ENCODE measurements around the gene DENND1A. TPM values are rescaled to one million over a fixed set of nuclear protein-coding genes. Genes with fewer than 3 reads are reported as not detected.

Gene DENND1A
- total RNA-seq, 1 donor from 2014 or later: 48.1 TPM

DNA sequence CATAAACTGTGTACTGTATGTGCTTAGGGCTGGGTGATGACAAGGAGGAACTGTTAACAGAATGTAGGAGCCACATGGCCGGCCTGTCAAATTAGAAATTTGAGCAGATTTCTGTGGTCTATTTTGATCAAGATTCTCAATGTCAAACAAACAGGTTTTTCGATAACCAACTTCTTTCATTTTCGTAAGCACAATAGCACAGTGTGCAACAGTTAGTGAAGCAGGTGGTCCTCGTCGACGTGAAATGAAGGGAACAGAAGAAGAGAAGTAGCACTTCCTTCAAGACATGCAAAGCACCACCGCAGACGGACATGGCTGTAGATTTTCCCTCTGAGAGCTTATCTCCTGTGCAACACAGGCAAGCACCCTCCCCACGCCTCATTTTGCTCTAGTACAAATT, 321.8 kb downstream of the DENND1A start:
- Histone ChIP-seq H3F3A (ENCODE audit: low read depth) (no peaks in the 10 kb centered on the region), H2AFZ (replicated peaks) (no peak overlapping the region), H3K27ac (no peak overlapping the region), H3K9me3 (ENCODE audit: low read depth) (no peaks in the 10 kb centered on the region), H3K27me3 (no peaks in the 10 kb centered on the region), H3K4me1 (peaks cover 6% of the 10 kb centered on the region), H3K9ac (no peak overlapping the region), H3K4me2 (no peak overlapping the region), H3K36me3 (no peaks in the 10 kb centered on the region), H3K79me2 (ENCODE audit: low read depth) (no peaks in the 10 kb centered on the region), H4K20me1 (ENCODE audit: low read depth) (no peaks in the 10 kb centered on the region), H3K4me3 (no peak overlapping the region)
- H3K27ac Mint-ChIP-seq: no peak overlapping the region
- no peaks in the 10 kb centered on the region for H3K27me3 Mint-ChIP-seq (ENCODE audit: insufficient read depth, low read depth)
- no peaks in the 10 kb centered on the region for H3K9me3 Mint-ChIP-seq
- DNase-seq (ENCODE audit: low spot score): no peak
- TF ChIP-seq CTCF (IDR thresholded peaks at IDR 0.05) (no peak), EZH2phosphoT487 (IDR thresholded peaks at IDR 0.05) (no peak), EZH2 (IDR thresholded peaks at IDR 0.05) (no peak)
- H3K4me3 Mint-ChIP-seq: no peak overlapping the region
- peaks cover 5% of the 10 kb centered on the region for H3K4me1 Mint-ChIP-seq
- H3K36me3 Mint-ChIP-seq: no peaks in the 10 kb centered on the region

DNA sequence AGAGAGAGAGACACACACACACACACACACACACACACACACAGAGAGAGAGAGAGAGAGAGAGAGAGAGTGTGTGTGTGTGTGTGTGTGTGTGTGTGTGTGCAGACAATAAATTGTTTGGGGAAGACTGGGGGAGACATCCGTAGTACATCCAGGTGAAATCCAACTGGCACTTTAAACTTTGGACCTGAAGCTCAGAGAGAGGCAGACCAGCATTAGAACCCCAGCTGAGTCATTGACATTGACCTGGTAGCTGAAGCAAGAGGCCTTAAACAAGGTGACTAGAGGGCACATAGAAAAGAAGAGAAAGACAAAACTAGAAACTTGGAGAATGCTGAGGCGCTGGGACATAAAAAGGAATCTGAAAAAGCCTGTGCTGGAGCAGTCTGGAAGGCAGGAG, 322.4 kb downstream of the DENND1A start:
- Mint-ChIP-seq H3K4me3 (no peak overlapping the region), H3K9me3 (no peaks in the 10 kb centered on the region), H3K4me1 (peaks cover 5% of the 10 kb centered on the region), H3K27ac (no peak overlapping the region), H3K27me3 (ENCODE audit: insufficient read depth, low read depth) (no peaks in the 10 kb centered on the region), H3K36me3 (no peaks in the 10 kb centered on the region)
- Histone ChIP-seq H2AFZ (replicated peaks) (no peak overlapping the region), H3K27ac (no peak overlapping the region), H3K36me3 (no peaks in the 10 kb centered on the region), H3K4me1 (peaks cover 6% of the 10 kb centered on the region), H4K20me1 (ENCODE audit: low read depth) (no peaks in the 10 kb centered on the region), H3K4me2 (no peak overlapping the region), H3K79me2 (ENCODE audit: low read depth) (no peaks in the 10 kb centered on the region), H3K4me3 (no peak overlapping the region), H3F3A (ENCODE audit: low read depth) (no peaks in the 10 kb centered on the region), H3K9me3 (ENCODE audit: low read depth) (no peaks in the 10 kb centered on the region), H3K9ac (no peak overlapping the region), H3K27me3 (no peaks in the 10 kb centered on the region)
- TF ChIP-seq EZH2phosphoT487 (IDR thresholded peaks at IDR 0.05) (no peak), CTCF (IDR thresholded peaks at IDR 0.05) (no peak), EZH2 (IDR thresholded peaks at IDR 0.05) (no peak)
- no peak for DNase-seq (ENCODE audit: low spot score)

- Mint-ChIP-seq H3K36me3 (no peaks in the 10 kb centered on the region), H3K4me1 (peaks cover 5% of the 10 kb centered on the region), H3K27ac (no peak overlapping the region), H3K27me3 (ENCODE audit: insufficient read depth, low read depth) (peaks cover 3% of the 10 kb centered on the region), H3K4me3 (no peak overlapping the region), H3K9me3 (no peaks in the 10 kb centered on the region)
- Histone ChIP-seq H3K9me3 (ENCODE audit: low read depth) (no peaks in the 10 kb centered on the region), H3K36me3 (no peaks in the 10 kb centered on the region), H3K4me1 (peaks cover 6% of the 10 kb centered on the region), H3K79me2 (ENCODE audit: low read depth) (no peaks in the 10 kb centered on the region), H3K4me2 (no peak overlapping the region), H2AFZ (replicated peaks) (no peak overlapping the region), H4K20me1 (ENCODE audit: low read depth) (no peaks in the 10 kb centered on the region), H3F3A (ENCODE audit: low read depth) (no peaks in the 10 kb centered on the region), H3K9ac (no peak overlapping the region), H3K27me3 (no peaks in the 10 kb centered on the region), H3K27ac (no peak overlapping the region), H3K4me3 (no peak overlapping the region)
- no peak for DNase-seq (ENCODE audit: low spot score)
- no peak for TF ChIP-seq EZH2phosphoT487 (IDR thresholded peaks at IDR 0.05)
- no peak for TF ChIP-seq CTCF (IDR thresholded peaks at IDR 0.05)
- TF ChIP-seq EZH2 (IDR thresholded peaks at IDR 0.05): no peak
Measured at GRCh38 chr9:123606141-123606540, 323.8 kb downstream of the DENND1A start.
